Caco-2 (cell line): Measurements from ENCODE around the gene PTK6. TPM values are rescaled to one million over a fixed set of nuclear protein-coding genes. Genes with fewer than 3 reads are reported as not detected.

ENCODE experiments used
- BruUV-seq: library from RNA; stranded (reverse); fragments of 400-500 nt; replicated peaks from 2 replicates; lab custom pipeline; 2021; lab: Mats Ljungman, UMichigan
- CTCF ChIA-PET: fragments of 300-600 bp; sonication (Branson Sonifier 250); formaldehyde crosslinking; loops from one replicate; lab custom pipeline; 2022; ENCODE audit warnings: antibody characterized with exemption; lab: Charles Lee
- POLR2A ChIA-PET: fragments of 300-600 bp; sonication (Branson Sonifier 250); formaldehyde crosslinking; loops from one replicate; lab custom pipeline; 2022; ENCODE audit warnings: antibody characterized with exemption; lab: Charles Lee
- DNase-seq, 2 experiments: peaks; one replicate each; pipeline versions ENCODE4 v3.0.0 to v3.0.0-alpha.2; 2020 to 2022
- H3K27me3 ChIP-seq: replicated peaks from 2 replicates; pipeline ENCODE4 v1.6.0; 2011; ENCODE audit warnings: low read length; ENCODE audit not compliant: control insufficient read depth, insufficient read depth
- H3K36me3 ChIP-seq: 2 replicates; pipeline ENCODE4 v1.5.1; 2011; ENCODE audit warnings: low read length; ENCODE audit not compliant: control insufficient read depth, insufficient read depth
- H3K4me1 ChIP-seq: fragments of 250-450 bp; sonication (Bioruptor Pico); 2 replicates; pipeline ENCODE4 v1.5.1; 2020; ENCODE audit warnings: mild to moderate bottlenecking
- H3K4me3 ChIP-seq: 2 replicates; pipeline ENCODE4 v1.5.1; 2011; ENCODE audit warnings: low read depth, mild to moderate bottlenecking, control low read depth, low read length
- H3K9me3 ChIP-seq: fragments of 250-450 bp; sonication (Bioruptor Pico); 2 replicates; pipeline ENCODE4 v1.5.1; 2020; ENCODE audit warnings: mild to moderate bottlenecking, moderate library complexity
- H3K27ac Mint-ChIP-seq: one replicate; pipeline ENCODE4 v1.8.0; 2022; ENCODE audit warnings: mixed read lengths; ENCODE audit not compliant: unreplicated experiment
- H3K27me3 Mint-ChIP-seq: one replicate; pipeline ENCODE4 v1.8.0; 2022; ENCODE audit warnings: mixed read lengths; ENCODE audit not compliant: insufficient read depth, unreplicated experiment
- H3K36me3 Mint-ChIP-seq: one replicate; pipeline ENCODE4 v1.8.0; 2022; ENCODE audit warnings: mild to moderate bottlenecking, mixed read lengths; ENCODE audit not compliant: insufficient read depth, unreplicated experiment
- H3K4me1 Mint-ChIP-seq: one replicate; pipeline ENCODE4 v1.8.0; 2022; ENCODE audit warnings: low read depth, mixed read lengths; ENCODE audit not compliant: unreplicated experiment
- H3K4me3 Mint-ChIP-seq: one replicate; pipeline ENCODE4 v1.8.0; 2022; ENCODE audit warnings: mild to moderate bottlenecking, moderate library complexity, mixed read lengths; ENCODE audit not compliant: unreplicated experiment
- H3K9me3 Mint-ChIP-seq: one replicate; pipeline ENCODE4 v1.8.0; 2022; ENCODE audit warnings: mixed read lengths; ENCODE audit not compliant: unreplicated experiment
- CTCF ChIP-seq, 2 experiments: fragments of 200-600 bp in 1 of 2; IDR thresholded peaks; 1 replicate in 1 of 2; 2 replicates in 1 of 2; pipeline versions ENCODE4 v1.5.1 to v1.8.0; 2011 to 2022; ENCODE audit warnings: antibody characterized with exemption in 1 of 2, control low read depth in 1 of 2, inconsistent platforms in 1 of 2, low read depth in 1 of 2, low read length in 1 of 2, mild to moderate bottlenecking in 1 of 2, moderate library complexity in 1 of 2; ENCODE audit not compliant: insufficient read depth in 1 of 2, severe bottlenecking in 1 of 2, unreplicated experiment in 1 of 2
- intact Hi-C: fragments of 100-400 bp; cut with micrococcal nuclease; formaldehyde crosslinking; loops from one replicate; pipeline ENCODE4 v1.10.0; 2022; ENCODE audit not compliant: unreplicated experiment
- total RNA-seq: library from RNA; stranded (reverse); gene quantifications from 2 replicates; pipeline ENCODE4 v1.2.3, GENCODE V29; 2022

The PTK6 gene
- total RNA-seq, 1 experiment from 2014 or later, result 0.64 TPM

GRCh38 chr20:63547725-63548480 lies 10.7 kb upstream of the PTK6 start, which contains the start of gene SRMS:
SRMS (minus strand) TSS chr20:63547749; CDS start chr20:63547463, 286 bp downstream.
- no peak within 1 kb of the TSS for H3K27ac Mint-ChIP-seq
- no peak within 1 kb of the TSS for H3K4me3 Mint-ChIP-seq
- Histone ChIP-seq H3K4me1 (peaks cover 28% of the 10 kb centered on the region), H3K27me3 (no peaks in the 10 kb centered on the region), H3K9me3 (peaks cover under 1% of the 10 kb centered on the region), H3K36me3 (no peaks in the 10 kb centered on the region), H3K4me3 (no peak within 1 kb of the TSS)
- no peak for TF ChIP-seq CTCF (IDR thresholded peaks at IDR 0.05; ENCODE audit: insufficient read depth in 1 of 2, low read depth in 1 of 2, low read length in 1 of 2, severe bottlenecking in 1 of 2, unreplicated experiment in 1 of 2)
- BruUV-seq, result no TSS peak
- peaks cover 22% of the 10 kb centered on the region for H3K4me1 Mint-ChIP-seq
- DNase-seq, result no peak
- H3K36me3 Mint-ChIP-seq, result no peaks in the 10 kb centered on the region
- ChIA-PET CTCF (interaction anchor here (1.8 kb wide), 1 partner anchor 10 kb away, joined by 6 read pairs; no protein-coding TSS in a partner anchor), POLR2A (no interaction called here)
- H3K27me3 Mint-ChIP-seq, result no peaks in the 10 kb centered on the region
- intact Hi-C loops, result no loop called here
- no peaks in the 10 kb centered on the region for H3K9me3 Mint-ChIP-seq

- POLR2A ChIA-PET, result interaction anchor here (0.6 kb wide), 1 partner anchor 195 kb away, joined by 4 read pairs; no protein-coding TSS in a partner anchor
- no peaks in the 10 kb centered on the region for H3K36me3 ChIP-seq
- intact Hi-C loops, result no loop called here
- Mint-ChIP-seq H3K27me3 (no peaks in the 10 kb centered on the region), H3K4me3 (no peak overlapping the region), H3K36me3 (no peaks in the 10 kb centered on the region), H3K4me1 (peaks cover 22% of the 10 kb centered on the region), H3K9me3 (no peaks in the 10 kb centered on the region), H3K27ac (no peak overlapping the region)
- BruUV-seq, result no TSS peak
- CTCF ChIA-PET, result interaction anchor here (1.8 kb wide), 1 partner anchor 9 kb away, joined by 6 read pairs; no protein-coding TSS in a partner anchor
- DNase-seq, result no peak
- no peak for TF ChIP-seq CTCF (IDR thresholded peaks at IDR 0.05; ENCODE audit: insufficient read depth in 1 of 2, low read depth in 1 of 2, low read length in 1 of 2, severe bottlenecking in 1 of 2, unreplicated experiment in 1 of 2)
- no peaks in the 10 kb centered on the region for H3K9me3 ChIP-seq
- no peaks in the 10 kb centered on the region for H3K27me3 ChIP-seq
- peaks cover 28% of the 10 kb centered on the region for H3K4me1 ChIP-seq
- no peak overlapping the region for H3K4me3 ChIP-seq
Observed at GRCh38 chr20:63546956-63547724, 10.0 kb upstream of the PTK6 start.

- TF ChIP-seq CTCF (IDR thresholded peaks at IDR 0.05; ENCODE audit: insufficient read depth in 1 of 2, low read depth in 1 of 2, low read length in 1 of 2, severe bottlenecking in 1 of 2, unreplicated experiment in 1 of 2), result no peak
- DNase-seq, result no peak
- ChIA-PET CTCF (interaction anchor here (0.7 to 1.8 kb wide), 5 partner anchors 8 to 95 kb away, joined by 3 to 6 read pairs (median 4); partner anchors contain the start of genes HELZ2, PPDPF and PTK6), POLR2A (interaction anchor here (0.6 kb wide), 1 partner anchor 195 kb away, joined by 4 read pairs; no protein-coding TSS in a partner anchor)
- no peak overlapping the region for H3K4me3 ChIP-seq
- BruUV-seq, result no TSS peak
- H3K27ac Mint-ChIP-seq, result no peak overlapping the region
- H3K4me3 Mint-ChIP-seq, result no peak overlapping the region
- H3K4me1 Mint-ChIP-seq, result peaks cover 22% of the 10 kb centered on the region
- peaks cover 28% of the 10 kb centered on the region for H3K4me1 ChIP-seq
- H3K36me3 Mint-ChIP-seq, result no peaks in the 10 kb centered on the region
- no peaks in the 10 kb centered on the region for H3K9me3 ChIP-seq
- H3K9me3 Mint-ChIP-seq, result no peaks in the 10 kb centered on the region
- no peaks in the 10 kb centered on the region for H3K36me3 ChIP-seq
- H3K27me3 ChIP-seq, result no peaks in the 10 kb centered on the region
- no peaks in the 10 kb centered on the region for H3K27me3 Mint-ChIP-seq
- intact Hi-C loops, result no loop called here
Observed at GRCh38 chr20:63546256-63546955, 9.2 kb upstream of the PTK6 start.
